Gastroesophageal sphincter (tissue), 3 donors: Measurements from ENCODE around the gene TMEM245.

ENCODE experiments used
- CTCF ChIP-seq, 4 experiments: fragments of 200-600 bp in 2 of 4; fragments of 450-650 bp in 2 of 4; sonication (generic) in 1 of 4; IDR thresholded peaks; one replicate each; pipeline ENCODE4 v1.5.1; 2017 to 2019; ENCODE audit warnings: antibody characterized with exemption in 4 of 4, mild to moderate bottlenecking in 2 of 4, moderate library complexity in 2 of 4
- EP300 ChIP-seq: sonication (generic); formaldehyde crosslinking; IDR thresholded peaks from one replicate; pipeline ENCODE4 v1.6.1; 2017; ENCODE audit warnings: antibody characterized with exemption, mild to moderate bottlenecking
- POLR2A ChIP-seq, 2 donors: fragments of 450-650 bp; IDR thresholded peaks; one replicate each; pipeline ENCODE4 v1.6.1; 2017; ENCODE audit warnings: antibody characterized with exemption in 2 of 2, mild to moderate bottlenecking in 2 of 2, moderate library complexity in 1 of 2
- POLR2AphosphoS5 ChIP-seq: sonication (generic); formaldehyde crosslinking; IDR thresholded peaks from one replicate; pipeline ENCODE4 v1.6.1; 2017; ENCODE audit warnings: antibody characterized with exemption

- TF ChIP-seq POLR2A (IDR thresholded peaks at IDR 0.05) = no peak
- no peak for TF ChIP-seq CTCF (IDR thresholded peaks at IDR 0.05)
- no peak for TF ChIP-seq EP300
- TF ChIP-seq POLR2AphosphoS5 = no peak
These were observed 18.5 kb downstream of the TMEM245 start for GRCh38 chr9:109101202-109101595.
